Measurements from ENCODE around the gene LTB.

Gene LTB

DNA sequence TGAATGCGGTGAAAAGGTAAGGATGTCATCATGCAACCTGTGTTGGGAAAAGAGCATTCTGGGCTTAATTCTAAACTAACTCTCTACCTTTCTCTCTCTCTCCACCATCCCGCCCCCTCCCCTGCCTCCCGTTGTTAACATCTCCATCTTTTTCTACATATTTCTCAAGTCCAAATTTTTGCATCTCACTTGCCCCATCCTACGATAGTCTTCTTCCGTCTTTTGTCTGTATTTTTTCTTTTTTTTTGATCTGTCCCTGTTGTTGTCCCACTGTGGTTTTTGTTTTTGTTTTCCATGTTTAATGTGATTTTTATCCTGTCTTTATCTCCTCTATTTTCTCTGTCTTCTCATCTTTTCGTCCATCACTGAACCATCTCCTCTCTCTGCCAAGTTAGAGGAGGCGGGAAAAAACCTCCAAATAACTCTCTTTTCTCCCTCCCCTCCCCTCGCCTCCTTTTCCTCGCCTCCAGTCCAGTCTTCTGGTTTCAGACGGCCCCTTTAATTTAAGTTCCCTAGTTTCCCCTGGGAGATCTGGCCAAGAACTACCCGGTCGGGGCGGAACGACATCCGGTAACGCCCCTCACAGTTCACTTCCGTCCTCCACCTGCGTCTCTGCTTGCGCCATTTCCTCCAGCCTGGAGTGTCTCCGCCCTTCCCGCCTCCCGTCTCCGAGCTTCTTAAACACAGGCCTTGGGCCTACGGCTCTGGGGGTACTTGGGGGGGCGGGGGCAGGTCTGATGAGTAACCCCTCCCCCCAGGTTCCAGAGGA, 35.1 kb downstream of the LTB start, which contains the start of gene NFKBIL1:
Gene NFKBIL1 (plus strand): TSS at position 651 of the 769 bp plus-strand sequence. CDS start 87 bp downstream, at position 738.
- peak; percentile 80 for DNase-seq (ENCODE audit: low read depth)

DNA sequence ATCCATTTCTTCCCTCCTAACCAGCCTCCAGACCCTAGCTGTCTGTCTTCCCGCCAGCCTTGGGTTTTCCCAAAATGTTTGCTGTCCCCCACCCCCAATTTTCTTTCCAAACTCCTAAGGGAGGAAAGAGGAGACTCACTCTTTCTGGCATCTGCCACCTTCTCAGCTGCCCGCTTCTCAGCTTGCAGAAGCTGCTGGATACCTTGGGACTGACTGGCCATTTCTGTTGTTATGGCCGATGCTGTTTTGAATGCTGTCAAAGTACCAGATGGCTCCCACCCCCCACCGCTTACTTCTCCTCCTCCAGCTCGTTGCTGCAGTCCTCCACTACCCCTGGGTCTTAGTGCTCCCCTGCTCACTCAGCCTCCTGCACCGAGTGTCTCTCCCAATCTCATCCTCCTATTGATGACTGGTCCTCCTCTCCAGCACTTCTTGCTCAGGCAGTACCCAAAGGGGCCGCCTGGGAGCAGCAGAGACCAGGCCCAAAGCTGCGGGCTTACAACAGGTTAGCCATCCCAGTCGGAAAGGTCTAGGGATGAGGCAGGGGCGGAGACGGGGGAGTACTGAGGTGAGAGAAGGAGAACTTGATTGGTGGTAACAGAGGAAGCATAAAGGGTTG, 35.8 kb downstream of the LTB start, which contains the start of gene ATP6V1G2:
Gene ATP6V1G2 (minus strand): TSS at position 270 of the 619 bp plus-strand sequence. CDS start 49 bp downstream, at position 221.
- peak; percentile 70 for DNase-seq (ENCODE audit: low read depth)

DNA sequence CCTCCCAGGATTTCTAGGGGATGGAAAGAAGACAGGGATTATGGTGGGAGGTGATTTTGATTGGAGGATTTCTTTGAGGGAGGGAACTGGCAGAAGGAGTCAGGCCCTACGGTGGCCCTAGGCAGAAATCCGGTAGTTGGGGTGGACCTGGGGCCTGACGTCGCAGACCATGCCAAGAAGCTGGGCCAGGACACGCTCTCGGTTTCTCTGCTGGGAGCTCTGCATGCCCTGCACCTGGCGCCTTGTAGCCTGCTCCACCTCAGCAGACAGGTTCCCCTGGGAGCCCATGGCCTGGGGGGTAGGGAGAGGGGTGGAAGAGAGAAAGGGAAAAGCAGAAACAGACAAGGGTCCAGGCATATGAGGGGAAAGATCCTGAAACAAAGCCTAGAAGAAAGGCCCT, 36.9 kb downstream of the LTB start:
- no peak for DNase-seq (ENCODE audit: low read depth)

DNA sequence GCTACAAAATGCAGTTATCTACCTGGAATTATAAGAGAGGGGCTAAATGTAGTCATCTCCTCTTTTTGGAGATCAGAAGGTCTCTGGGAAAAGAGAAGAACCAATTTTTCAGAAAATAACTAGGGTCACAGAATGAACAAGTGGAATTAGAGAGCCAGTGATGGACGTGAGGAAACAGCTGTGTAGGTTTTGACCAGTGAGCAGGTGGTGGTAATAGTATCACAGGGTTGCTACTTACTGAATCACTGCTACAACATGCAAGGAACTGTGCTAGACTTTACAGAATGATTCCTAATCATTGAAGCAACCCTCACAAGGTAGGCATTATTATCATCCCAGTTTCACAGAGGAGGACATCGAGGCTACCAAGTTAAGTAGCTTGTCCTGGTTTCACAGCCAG, 37.5 kb downstream of the LTB start:
- no peak for DNase-seq (ENCODE audit: low read depth)

DNA sequence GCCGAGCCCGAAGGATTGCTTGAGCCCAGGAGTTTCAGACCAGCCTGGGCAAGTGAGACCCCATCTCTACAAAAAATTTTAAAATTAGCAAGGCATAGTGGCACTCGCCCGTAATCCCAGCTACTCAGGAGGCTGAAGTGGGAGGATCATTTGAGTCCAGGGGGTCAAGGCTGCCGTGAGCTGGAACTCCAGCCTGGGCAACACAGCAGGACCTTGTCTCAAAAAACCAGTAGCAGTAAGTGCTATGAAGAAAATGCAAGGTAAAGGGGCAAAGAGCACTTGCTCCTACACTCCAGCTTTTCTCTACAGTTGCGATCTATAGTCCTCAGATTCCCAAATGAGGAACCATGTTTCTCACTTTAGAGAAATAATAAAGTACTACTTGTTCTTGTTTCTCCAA, 38.6 kb downstream of the LTB start:
- DNase-seq (ENCODE audit: low read depth), result no peak

DNA sequence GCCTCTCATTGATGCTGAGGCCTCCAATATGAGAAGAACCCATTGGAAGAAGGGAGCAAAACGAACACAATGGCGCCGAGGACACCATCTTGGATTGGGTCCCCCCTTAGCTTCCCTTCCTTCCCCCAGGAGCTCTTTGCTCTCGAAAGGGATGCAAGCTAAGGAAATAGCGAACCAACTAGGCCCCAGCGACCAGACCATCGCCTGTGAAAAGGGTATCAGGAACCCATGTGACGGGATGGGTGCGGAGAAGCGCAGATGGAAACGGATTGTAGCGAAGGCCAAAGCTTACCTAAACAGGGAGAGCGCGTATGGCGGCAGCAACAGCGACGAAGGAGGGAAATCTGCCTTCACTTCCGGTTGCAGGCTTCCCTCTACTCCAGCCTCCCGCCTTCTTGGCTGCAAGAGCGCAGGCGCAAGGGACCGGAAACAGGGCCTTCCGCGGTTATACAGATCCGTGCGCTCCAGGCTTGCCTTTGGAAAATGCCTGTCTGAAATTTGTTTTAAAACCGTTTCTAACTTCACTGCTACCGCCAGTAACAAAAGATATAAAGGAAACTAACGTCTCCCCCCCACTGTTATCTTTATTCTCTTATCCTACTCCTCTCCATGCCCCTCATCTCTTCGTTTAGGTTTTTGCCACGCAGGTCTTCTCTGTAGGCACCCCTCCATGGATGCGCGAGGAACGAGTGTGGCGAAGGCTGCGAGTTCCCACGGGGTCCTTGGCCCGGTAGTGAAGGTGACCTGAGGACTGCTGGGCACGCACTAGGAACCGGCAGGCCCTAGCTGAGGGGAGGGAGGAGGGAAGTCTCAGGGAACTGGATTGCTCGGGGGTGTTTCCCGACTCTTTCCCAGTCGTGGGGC, 40.3 kb downstream of the LTB start, which contains the start of gene DDX39B:
Gene DDX39B (minus strand): TSS at position 346 of the 864 bp plus-strand sequence. CDS start 1,471 bp downstream, outside the sequence.
- peak; percentile 86 for DNase-seq (ENCODE audit: low read depth)

DNA sequence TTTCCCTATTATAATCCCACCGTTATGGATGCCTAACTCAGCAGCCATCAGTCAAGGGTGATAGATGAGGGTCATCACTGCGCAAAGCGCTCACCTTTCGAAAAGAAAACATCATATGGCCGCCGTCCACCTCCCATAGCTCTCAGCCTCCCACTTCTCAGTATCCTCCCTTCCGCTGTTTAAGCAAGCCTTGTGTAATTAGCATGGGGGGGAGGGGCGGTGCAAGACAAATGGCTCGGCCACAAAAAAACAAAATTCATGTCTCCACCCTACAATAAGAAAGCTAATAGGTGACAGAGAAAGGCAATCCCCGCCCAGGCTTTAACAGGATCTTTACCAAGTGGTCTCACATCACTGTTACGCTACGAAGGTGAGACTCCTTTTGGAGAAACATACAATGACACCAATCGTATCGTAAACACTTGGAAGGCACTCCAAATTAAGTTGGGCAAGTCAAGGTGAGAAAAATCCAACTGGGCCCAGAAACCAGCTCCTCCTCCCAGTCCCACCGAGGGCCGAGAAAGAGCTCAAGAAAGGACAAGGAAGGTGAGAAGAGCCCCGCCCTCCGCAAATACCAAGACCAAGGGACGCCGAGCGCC, 41.1 kb downstream of the LTB start:
- DNase-seq (ENCODE audit: low read depth), result peak; percentile 26

DNA sequence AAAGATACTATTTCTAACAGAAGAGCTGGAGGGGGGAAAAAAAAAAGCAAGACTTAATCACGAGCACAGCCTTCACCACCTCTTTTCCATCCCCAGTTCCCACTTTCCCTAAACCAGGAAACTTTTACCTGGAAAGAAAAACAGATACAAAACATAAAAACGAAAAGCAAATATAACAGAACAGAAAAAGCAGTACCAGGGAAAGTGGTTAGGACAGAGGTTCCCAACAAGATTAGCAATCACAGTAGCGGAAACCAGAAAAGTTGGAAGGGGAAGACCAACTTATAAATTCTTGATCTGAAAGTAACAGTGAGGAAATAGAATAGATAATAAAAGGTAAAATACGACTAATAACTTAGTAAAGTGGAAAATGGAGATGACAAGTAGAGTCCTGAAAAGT, 41.6 kb downstream of the LTB start:
- no peak for DNase-seq (ENCODE audit: low read depth)

DNA sequence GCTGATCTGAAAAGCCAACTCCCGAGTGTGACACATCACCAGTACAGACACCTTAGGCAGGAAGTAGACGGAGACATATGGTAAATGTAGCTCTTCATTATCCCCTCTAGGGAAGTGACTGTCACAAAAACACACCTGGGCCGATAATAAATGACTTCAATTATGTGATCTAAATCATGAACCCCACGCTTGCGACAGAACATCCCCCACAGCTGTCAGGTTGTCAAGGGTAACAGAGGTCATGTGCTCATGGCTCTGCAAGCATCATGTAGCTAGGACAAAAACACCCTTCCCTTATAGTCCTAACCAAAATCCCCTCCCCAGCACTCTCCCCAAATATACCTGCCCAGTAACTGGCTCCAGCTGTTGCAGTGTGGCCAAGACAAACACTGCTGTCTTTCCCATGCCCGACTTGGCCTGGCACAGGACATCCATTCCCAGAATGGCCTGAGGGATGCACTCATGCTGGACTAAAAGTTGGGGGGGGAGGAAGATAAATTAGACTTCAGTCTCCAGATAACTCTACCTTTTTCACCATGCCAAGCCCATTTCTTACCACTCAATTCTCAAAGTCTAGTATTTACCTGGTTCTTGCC, 43.3 kb downstream of the LTB start:
- no peak for DNase-seq (ENCODE audit: low read depth)

DNA sequence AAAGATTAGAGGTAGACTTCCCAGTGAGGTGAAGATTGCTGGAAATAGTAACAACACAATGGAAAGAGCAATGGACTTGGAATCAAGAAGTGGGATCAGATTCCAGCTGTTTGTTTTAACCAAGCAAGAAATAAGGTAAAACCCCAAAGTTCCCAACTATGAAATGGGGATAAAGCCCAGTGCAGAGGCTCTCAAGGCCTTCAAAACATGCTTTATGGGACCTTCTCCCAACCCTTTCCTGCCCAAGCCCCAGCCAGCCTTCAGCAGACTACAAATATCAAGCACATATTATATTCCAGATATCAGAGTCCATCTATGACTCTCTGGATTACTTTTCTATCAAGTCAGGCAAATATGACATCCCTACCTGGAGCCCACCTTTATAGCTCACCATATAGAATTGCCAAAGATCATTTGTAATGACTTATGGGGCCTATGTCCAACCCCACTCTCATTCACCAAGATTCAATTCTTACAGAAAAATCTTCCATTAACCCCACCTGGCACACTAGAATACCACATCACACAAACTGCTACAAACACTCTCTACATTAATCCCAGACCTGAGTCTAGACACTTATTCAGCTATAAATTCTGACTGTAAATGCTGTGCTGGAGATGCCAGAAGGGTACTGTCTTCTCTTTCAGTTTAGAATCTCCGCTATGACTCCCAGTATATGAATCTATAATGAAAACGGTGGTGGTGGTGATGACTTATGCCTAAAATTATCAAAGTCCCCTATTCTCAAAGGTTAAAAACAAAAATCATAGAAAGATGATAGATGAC, 46.5 kb downstream of the LTB start:
- no peak for DNase-seq (ENCODE audit: low read depth)

DNA sequence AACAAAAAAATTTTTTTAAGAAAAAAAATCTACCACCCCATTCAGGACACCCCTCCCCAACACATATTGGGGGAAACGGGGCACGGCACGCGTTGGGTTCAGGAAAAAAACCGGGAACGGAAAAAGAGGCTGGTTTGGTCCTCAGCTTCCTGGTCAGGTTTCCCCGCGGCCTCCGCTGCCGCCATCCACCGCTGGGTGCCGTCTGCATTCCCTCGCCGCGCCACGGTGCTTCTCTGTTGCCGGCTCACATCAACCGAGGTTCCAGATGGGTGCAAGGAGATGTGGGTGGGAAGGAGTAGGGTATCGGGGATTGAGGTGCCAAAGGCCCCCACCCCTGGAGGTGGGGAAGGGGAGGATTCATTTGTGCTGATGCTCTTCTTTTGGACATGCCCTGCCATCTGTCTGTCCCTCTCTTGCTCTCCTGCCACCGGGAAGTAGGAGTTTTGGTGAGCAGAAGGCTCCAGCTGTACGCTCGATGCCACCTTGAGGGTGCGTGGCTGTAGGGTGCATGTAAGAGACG, 47.6 kb downstream of the LTB start:
- DNase-seq (ENCODE audit: low read depth), result no peak

DNA sequence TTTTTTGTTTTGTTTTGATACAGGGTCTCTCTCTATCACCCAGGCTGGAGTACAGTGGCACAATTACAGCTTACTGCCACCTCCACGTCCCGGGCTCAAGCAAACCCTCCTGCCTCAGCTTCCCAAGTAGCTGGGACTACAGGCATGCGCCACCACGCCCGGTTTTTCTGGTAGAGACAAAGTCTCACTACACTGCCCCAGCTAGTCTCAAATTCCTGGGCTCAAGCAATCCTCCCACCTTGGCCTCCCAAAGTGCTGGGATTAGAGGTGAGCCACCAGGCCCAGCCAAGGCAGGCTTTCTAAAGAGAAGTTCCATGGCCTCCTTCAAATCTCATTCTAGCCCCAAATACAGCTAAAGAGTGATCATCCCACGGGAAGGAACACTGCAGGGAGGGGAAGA, 48.2 kb downstream of the LTB start:
- no peak for DNase-seq (ENCODE audit: low read depth)

DNA sequence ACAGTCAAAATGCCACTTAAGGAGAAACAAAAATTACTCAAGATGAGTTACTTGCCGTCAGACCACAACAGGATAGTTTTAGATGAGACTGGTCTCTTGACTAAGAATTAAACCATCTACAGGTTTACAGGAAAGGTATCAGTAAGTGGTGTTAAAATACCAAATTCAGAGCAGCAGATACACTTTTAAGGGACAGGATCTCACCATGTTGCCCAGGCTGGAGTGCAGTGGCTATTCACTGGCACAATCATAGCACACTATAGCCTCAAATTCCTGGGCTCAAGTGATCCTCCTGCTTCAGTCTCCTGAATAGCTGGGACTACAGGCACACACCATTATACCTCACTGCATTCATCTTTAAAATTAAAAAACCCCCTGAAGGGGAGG, 48.8 kb downstream of the LTB start:
- no peak for DNase-seq (ENCODE audit: low read depth)

DNA sequence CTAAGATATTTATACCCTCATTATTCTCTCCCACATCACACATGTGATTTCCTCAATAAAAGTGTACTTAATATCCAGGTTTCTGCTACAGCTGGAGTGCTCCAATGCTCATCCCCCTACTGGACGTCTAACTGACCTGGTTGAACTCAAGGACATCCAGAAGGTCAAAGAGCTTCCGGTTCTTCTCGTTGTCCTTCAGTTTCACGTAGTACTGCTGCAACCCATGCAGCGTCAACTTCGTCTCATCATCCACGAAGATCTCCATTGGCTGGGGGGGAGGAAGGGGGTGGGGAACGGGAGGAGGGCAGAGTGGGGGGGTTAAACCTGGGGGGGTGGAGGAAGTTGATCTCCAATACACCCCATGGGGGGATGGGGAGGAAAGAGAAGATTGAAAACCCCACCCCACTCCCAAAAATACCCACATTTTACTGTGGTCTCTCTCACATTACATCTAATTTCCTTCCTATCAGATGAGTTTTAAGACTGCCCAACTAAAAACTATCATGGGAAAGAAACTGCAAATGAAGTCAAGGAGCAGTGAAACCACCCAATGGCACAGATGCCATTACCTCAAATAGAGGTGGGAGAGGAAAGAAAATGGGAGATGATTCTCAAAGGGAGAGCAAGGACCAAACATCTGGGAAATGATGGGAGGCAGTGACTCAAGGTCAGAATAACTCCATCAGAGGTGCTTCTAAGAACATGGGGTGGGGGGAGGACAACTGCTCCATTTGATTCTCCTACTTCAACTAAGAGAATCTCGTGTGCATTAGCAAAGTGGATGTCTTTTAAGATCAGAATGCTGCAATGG, 49.4 kb downstream of the LTB start:
- no peak for DNase-seq (ENCODE audit: low read depth)

DNA sequence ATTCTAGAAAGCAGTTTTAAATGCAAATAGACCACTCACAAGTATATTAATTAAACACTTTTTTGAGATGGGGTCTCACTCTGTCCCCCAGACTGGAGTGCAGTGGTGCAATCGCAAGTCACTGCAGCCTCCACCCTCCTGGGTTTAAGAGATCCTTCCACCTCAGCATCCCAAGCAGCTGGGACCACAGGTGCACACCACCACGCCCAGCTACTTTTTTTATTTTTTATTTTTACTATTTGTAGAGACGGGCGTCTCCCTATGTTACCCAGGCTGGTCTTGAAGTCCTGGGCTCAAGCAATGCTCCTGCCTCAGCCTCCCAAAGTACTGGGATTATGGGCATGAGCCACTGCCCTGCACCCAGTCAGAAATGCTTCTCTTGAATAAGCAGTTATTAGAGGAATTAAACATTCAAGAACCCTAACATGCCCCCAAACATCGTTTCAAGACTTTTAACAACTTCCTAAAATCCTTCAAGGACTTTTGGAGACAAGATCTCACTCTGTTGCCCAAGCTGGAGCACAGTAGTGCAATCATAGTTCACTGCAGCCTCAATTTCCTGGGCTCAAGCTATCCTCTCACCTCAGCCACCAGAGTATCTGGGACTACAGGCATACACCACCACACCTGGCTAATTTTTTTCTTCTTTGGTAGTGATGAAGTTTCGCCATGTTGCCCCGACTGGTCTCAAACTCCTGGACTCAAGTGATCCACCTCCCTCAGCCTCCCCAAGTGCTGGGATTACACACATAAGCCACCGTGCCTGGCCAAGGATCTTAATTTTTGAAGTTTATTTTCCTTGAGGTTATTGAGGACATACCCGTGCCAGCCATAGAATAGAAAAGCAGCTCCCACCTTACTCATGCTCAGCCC, 50.2 kb downstream of the LTB start:
- DNase-seq (ENCODE audit: low read depth), result no peak

DNA sequence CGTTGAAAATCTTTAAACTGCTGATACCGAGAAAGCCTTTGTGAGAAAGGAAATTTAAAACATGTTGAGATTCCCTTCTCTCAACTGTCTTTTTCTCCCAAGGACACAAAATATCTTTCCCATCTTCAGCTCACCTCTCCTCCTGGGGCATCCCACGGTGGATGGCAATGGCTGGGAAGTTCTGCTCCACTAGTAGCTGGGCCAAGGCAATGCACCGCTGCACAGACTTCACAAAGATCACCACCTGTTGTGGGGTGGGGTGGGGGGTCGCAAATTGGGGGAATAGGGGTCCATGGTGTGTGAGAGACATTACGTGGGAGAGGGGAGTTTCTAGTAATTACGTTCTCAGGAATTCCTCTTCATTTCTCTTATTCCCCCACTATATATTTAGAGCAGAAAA, 51.1 kb downstream of the LTB start:
- DNase-seq (ENCODE audit: low read depth), result no peak

DNA sequence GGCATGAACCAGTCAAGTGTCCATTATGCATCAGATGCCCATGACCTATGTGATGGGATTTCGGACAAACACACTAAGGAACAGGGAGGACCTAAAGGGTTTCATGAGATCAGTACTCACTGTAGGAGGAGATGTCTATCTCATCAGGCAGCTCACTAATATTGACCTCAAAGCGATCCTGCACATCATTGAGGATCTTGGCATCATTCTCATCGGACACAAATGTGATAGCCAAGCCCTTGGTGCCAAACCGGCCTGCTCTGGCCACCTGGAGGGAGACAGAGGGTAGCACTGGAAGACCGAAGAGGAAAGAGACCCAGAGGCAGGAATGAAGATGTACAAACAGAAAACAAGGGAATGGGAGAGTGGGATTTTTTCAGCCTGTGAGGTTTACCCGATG, 51.6 kb downstream of the LTB start:
- DNase-seq (ENCODE audit: low read depth), result no peak

Measured in stimulated activated CD8-positive, alpha-beta memory T cell treated with anti-CD3 and anti-CD28 coated beads, Interleukin-15, amount 100 ng/mL, for 1 hour (primary cell).